ENCODE data around the gene TCAF1.

TCAF1 gene

GRCh38 chr7:143924851-143925250 is 22.9 kb upstream of the TCAF1 start:
- TF ChIP-seq POLR2AphosphoS5 (IDR thresholded peaks at IDR 0.05; ENCODE audit: low read depth) (no peak), CTCF (IDR thresholded peaks at IDR 0.05; ENCODE audit: insufficient read depth, low read length) (no peak), SPI1 (IDR thresholded peaks at IDR 0.05; ENCODE audit: borderline replicate concordance, low read depth) (no peak), GABPA (IDR thresholded peaks at IDR 0.05; ENCODE audit: low read depth) (no peak)
- TF ChIP-seq, protein P1, sequence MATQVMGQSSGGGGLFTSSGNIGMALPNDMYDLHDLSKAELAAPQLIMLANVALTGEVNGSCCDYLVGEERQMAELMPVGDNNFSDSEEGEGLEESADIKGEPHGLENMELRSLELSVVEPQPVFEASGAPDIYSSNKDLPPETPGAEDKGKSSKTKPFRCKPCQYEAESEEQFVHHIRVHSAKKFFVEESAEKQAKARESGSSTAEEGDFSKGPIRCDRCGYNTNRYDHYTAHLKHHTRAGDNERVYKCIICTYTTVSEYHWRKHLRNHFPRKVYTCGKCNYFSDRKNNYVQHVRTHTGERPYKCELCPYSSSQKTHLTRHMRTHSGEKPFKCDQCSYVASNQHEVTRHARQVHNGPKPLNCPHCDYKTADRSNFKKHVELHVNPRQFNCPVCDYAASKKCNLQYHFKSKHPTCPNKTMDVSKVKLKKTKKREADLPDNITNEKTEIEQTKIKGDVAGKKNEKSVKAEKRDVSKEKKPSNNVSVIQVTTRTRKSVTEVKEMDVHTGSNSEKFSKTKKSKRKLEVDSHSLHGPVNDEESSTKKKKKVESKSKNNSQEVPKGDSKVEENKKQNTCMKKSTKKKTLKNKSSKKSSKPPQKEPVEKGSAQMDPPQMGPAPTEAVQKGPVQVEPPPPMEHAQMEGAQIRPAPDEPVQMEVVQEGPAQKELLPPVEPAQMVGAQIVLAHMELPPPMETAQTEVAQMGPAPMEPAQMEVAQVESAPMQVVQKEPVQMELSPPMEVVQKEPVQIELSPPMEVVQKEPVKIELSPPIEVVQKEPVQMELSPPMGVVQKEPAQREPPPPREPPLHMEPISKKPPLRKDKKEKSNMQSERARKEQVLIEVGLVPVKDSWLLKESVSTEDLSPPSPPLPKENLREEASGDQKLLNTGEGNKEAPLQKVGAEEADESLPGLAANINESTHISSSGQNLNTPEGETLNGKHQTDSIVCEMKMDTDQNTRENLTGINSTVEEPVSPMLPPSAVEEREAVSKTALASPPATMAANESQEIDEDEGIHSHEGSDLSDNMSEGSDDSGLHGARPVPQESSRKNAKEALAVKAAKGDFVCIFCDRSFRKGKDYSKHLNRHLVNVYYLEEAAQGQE (IDR thresholded peaks at IDR 0.05; ENCODE audit: insufficient replicate concordance, low read depth), result no peak
- DNase-seq (ENCODE audit: low read depth in 1 of 2, low spot score in 1 of 2), result no peak
- no peak overlapping the region for H3K27ac ChIP-seq (replicated peaks)

GRCh38 chr7:143914938-143915652 is 13.1 kb upstream of the TCAF1 start:
- TF ChIP-seq, protein P1 (IDR thresholded peaks at IDR 0.05; ENCODE audit: insufficient replicate concordance, low read depth), result no peak
- TF ChIP-seq CTCF (IDR thresholded peaks at IDR 0.05; ENCODE audit: insufficient read depth, low read length), result no peak
- no peak for TF ChIP-seq POLR2AphosphoS5 (IDR thresholded peaks at IDR 0.05; ENCODE audit: low read depth)
- TF ChIP-seq SPI1 (IDR thresholded peaks at IDR 0.05; ENCODE audit: borderline replicate concordance, low read depth), result no peak
- TF ChIP-seq GABPA (IDR thresholded peaks at IDR 0.05; ENCODE audit: low read depth), result no peak
- no peaks in the 10 kb centered on the region for H3K27me3 ChIP-seq (ENCODE audit: insufficient read depth, poor library complexity, severe bottlenecking)
- DNase-seq (ENCODE audit: low read depth in 1 of 2, low spot score in 1 of 2), result no peak
- H3K4me3 ChIP-seq (replicated peaks; ENCODE audit: insufficient read depth, low read length), result no peak overlapping the region
- H3K27ac ChIP-seq (replicated peaks), result no peak overlapping the region

More at GRCh38 chr7:143924851-143925250, 22.9 kb upstream of the TCAF1 start:
- Histone ChIP-seq H3K4me3 (replicated peaks; ENCODE audit: insufficient read depth, low read length) (no peak overlapping the region), H3K27me3 (ENCODE audit: insufficient read depth, poor library complexity, severe bottlenecking) (no peaks in the 10 kb centered on the region)

DNA sequence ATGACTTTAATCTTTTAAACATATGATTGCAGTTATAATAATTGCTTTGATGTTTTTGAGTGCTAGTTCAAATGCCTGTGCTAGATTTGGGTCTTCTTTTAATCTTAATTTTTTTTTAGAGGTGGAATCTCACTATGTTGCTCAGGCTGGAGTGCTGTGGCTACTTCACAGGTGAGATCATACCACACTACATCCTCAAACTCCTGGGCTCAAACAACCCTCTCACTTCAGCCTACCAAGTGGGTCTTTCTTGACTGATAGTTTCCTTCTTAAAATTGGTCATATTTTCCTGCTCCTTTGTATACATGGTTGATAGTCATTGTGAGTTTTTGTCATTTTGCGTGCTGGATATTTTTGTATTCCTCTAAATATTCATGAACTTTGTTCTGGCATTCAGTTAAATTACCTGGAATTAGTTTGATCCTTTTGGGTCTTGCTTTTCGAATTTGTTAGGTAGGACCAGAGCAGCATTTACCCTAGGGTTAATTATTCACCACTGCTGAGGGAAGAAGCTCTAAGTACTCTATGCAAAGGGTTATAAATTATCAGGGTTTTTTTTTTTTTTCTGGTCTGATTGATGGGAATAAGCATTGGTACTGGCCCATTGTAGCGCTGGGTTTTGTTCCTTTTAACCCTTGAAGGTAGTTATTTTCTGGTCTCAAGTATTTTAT is 12.1 kb upstream of the TCAF1 start:
- H3K27me3 ChIP-seq (ENCODE audit: insufficient read depth, poor library complexity, severe bottlenecking), result no peaks in the 10 kb centered on the region
- no peak overlapping the region for H3K4me3 ChIP-seq (replicated peaks; ENCODE audit: insufficient read depth, low read length)
- H3K27ac ChIP-seq (replicated peaks), result no peak overlapping the region
- no peak for TF ChIP-seq POLR2AphosphoS5 (IDR thresholded peaks at IDR 0.05; ENCODE audit: low read depth)
- TF ChIP-seq CTCF (IDR thresholded peaks at IDR 0.05; ENCODE audit: insufficient read depth, low read length), result no peak
- TF ChIP-seq, protein P1 (IDR thresholded peaks at IDR 0.05; ENCODE audit: insufficient replicate concordance, low read depth), result no peak
- TF ChIP-seq SPI1 (IDR thresholded peaks at IDR 0.05; ENCODE audit: borderline replicate concordance, low read depth), result no peak
- TF ChIP-seq GABPA (IDR thresholded peaks at IDR 0.05; ENCODE audit: low read depth), result no peak
- DNase-seq (ENCODE audit: low read depth in 1 of 2, low spot score in 1 of 2), result no peak
